Activated naive CD8-positive, alpha-beta T cell treated with anti-CD3 and anti-CD28 coated beads, Interleukin-2, amount 10 ng/mL, durations not matched to agents 7 days and 5 days (primary cell): ENCODE data around the gene RABL6. TPM values are rescaled to one million over a fixed set of nuclear protein-coding genes. Genes with fewer than 3 reads are reported as not detected.

Experiments used
- ATAC-seq: fragments of 150-1000 bp; cut with Tn5 transposase; one replicate; pipeline ENCODE4 v1.10.0; 2021; ENCODE audit warnings: low read depth, moderate library complexity
- POLR2A ChIA-PET: fragments of 350-600 bp; sonication (Branson Sonifier 250); formaldehyde crosslinking; loops from one replicate; lab custom pipeline; 2021; ENCODE audit warnings: antibody characterized with exemption; lab: Charles Lee
- DNase-seq: peaks from one replicate; pipeline ENCODE4 v3.0.0; 2021
- H3K27ac Mint-ChIP-seq: one replicate; pipeline ENCODE4 v1.8.0; 2022; ENCODE audit warnings: mild to moderate bottlenecking, mixed read lengths
- H3K27me3 Mint-ChIP-seq: one replicate; pipeline ENCODE4 v1.8.0; 2022; ENCODE audit warnings: mild to moderate bottlenecking, moderate library complexity, mixed read lengths
- H3K36me3 Mint-ChIP-seq: one replicate; pipeline ENCODE4 v1.8.0; 2021; ENCODE audit warnings: mild to moderate bottlenecking, mixed read lengths
- H3K4me1 Mint-ChIP-seq: one replicate; pipeline ENCODE4 v1.8.0; 2021; ENCODE audit warnings: mixed read lengths
- H3K4me3 Mint-ChIP-seq: one replicate; pipeline ENCODE4 v1.8.0; 2022; ENCODE audit warnings: mild to moderate bottlenecking, moderate library complexity, mixed read lengths
- H3K9me3 Mint-ChIP-seq: one replicate; pipeline ENCODE4 v1.8.0; 2021; ENCODE audit warnings: mixed read lengths
- total RNA-seq, 2 experiments: library from RNA; stranded (reverse); gene quantifications; one replicate each; pipeline ENCODE4 v1.2.3, GENCODE V29; 2021

Gene RABL6
- total RNA-seq, 2 experiments from 2014 or later, result 91.1 to 98.4 TPM

GRCh38 chr9:136824496-136825225 lies 16.9 kb downstream of the RABL6 start:
- ATAC-seq (no peak), DNase-seq (no peak)
- Mint-ChIP-seq H3K27ac (no peak overlapping the region), H3K36me3 (no peaks in the 10 kb centered on the region), H3K4me3 (no peak overlapping the region), H3K9me3 (no peaks in the 10 kb centered on the region), H3K4me1 (no peaks in the 10 kb centered on the region), H3K27me3 (no peaks in the 10 kb centered on the region)
- POLR2A ChIA-PET, result interaction anchor here (1.5 kb wide), 1 partner anchor 12 kb away, joined by 7 read pairs; no protein-coding TSS in a partner anchor

DNA sequence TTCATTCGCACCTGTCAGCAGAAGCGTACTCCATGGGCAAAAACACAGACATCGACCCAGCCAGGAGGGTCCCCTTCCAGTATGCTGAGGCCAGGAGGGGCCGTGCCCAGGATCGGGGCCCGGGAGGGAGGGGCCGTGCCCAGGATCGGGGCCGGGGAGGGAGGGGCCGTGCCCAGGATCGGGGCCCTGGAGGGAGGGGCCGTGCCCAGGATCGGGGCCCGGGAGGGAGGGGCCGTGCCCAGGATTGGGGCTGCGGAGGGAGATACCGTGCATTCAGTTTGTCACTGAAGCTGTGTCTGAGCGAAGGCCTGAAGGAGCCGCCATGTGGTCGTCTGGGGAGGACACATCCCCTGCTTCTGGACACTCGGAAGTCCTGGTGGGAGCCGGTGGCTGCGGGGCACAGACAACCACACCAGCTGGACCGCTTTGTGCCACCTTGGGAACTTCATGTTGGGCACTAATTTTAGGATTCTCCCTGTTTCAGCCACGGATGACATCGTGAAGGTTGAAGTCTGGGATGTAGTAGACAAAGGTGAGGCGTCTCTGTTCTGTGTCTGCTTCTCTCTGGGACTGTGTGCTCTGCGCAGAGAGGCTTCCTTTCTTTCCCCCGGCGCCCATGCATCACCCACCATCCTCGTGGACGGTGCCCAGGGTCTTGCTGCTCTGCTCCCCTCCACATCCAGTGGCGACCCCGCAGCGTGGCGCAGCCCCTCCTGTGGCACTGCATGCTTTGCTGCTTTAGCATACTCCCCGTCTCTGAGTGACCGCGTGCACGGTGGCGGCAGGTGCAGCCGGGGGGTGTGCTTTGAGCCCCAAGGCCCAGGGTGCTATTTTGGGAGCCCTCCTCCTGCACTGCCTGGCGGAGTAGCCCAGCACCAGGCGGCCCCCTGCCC lies 17.8 kb downstream of the RABL6 start:
- no peaks in the 10 kb centered on the region for H3K9me3 Mint-ChIP-seq
- no peaks in the 10 kb centered on the region for H3K27me3 Mint-ChIP-seq
- no peaks in the 10 kb centered on the region for H3K36me3 Mint-ChIP-seq
- ATAC-seq (no peak), DNase-seq (no peak)
- no peak overlapping the region for H3K4me3 Mint-ChIP-seq
- no peaks in the 10 kb centered on the region for H3K4me1 Mint-ChIP-seq
- POLR2A ChIA-PET, result interaction anchor here (1.5 kb wide), 1 partner anchor 13 kb away, joined by 7 read pairs; no protein-coding TSS in a partner anchor
- H3K27ac Mint-ChIP-seq, result no peak overlapping the region

GRCh38 chr9:136826188-136826541 lies 18.4 kb downstream of the RABL6 start:
- Mint-ChIP-seq H3K27me3 (no peaks in the 10 kb centered on the region), H3K4me3 (no peak overlapping the region), H3K36me3 (no peaks in the 10 kb centered on the region), H3K9me3 (no peaks in the 10 kb centered on the region), H3K27ac (no peak overlapping the region), H3K4me1 (no peaks in the 10 kb centered on the region)
- ATAC-seq (no peak), DNase-seq (no peak)
- POLR2A ChIA-PET, result no interaction called here

- DNase-seq, result no peak
- Mint-ChIP-seq H3K36me3 (no peaks in the 10 kb centered on the region), H3K27me3 (no peaks in the 10 kb centered on the region), H3K4me3 (no peak overlapping the region), H3K9me3 (no peaks in the 10 kb centered on the region), H3K27ac (no peak overlapping the region), H3K4me1 (no peaks in the 10 kb centered on the region)
- ATAC-seq, result no peak
- POLR2A ChIA-PET, result no interaction called here
Observed at GRCh38 chr9:136826703-136827582, 19.2 kb downstream of the RABL6 start.

DNA sequence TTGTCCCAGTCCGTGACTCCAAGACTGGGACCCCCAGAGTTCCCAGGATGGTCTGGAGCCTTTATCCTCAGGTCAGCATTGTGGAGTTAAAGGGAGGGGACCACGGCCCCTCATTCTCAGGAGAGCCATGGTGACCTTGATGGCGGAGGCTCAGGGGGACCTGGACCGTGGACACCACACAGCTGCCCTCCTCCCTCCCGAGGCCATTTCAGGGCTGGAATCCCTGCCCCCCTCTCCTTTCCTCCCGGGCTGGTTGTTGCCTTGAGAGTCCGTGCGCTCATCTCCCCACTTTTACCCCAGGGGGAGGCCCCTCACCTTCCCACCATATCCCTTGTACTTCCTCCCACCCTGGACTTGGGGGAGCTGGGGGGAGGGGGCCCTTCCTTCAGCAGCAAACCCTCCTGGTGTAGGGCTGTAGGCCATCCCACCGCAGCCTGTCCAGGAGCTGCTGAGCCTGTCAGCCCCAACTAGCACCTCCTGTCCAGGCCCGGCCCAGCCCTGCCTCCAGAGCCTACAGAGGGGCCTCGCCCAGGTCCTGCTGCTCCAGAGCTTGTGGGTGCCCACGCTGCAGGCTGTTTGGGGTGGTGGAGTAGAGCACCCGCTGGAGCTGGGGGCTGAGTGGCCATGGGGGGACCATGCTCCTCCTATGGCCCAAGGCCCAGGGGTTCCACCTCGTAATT lies 20.2 kb downstream of the RABL6 start:
- no peak for ATAC-seq
- DNase-seq, result no peak
- Mint-ChIP-seq H3K4me3 (no peak overlapping the region), H3K27ac (no peak overlapping the region), H3K27me3 (no peaks in the 10 kb centered on the region), H3K36me3 (no peaks in the 10 kb centered on the region), H3K4me1 (no peaks in the 10 kb centered on the region), H3K9me3 (no peaks in the 10 kb centered on the region)
- POLR2A ChIA-PET, result no interaction called here

DNA sequence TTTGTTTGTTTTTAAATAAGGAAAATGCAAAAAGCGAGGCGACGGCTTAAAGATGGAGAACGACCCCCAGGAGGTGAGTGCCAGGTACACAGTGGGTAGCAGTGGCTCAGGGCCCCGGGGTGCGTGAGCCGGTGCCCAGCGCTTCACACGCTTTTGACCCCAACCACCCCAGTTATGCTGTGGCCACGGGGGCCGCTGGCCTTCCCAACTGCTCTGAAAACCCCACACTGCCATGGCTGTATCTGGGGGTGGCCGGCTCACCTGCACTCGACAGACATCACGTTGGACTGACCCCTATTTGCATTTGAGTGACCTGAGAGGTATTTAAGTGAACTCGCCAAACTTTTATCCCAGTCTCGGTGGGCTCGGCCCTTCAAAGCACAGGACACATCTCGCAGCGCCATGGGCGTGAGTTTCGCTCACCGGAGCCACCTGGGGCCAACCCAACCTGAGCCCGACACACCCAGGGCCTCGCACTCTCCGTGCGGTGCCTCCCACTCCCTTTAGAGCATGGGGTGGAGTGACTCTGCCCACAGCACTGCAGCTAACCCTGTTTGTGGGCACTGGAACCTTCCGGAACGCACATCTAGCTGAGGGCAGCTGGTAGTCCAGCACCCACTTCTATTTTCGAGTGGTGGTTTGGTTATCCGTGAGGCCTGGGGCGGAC lies 20.9 kb downstream of the RABL6 start:
- H3K27me3 Mint-ChIP-seq, result no peaks in the 10 kb centered on the region
- ATAC-seq (no peak), DNase-seq (no peak)
- H3K9me3 Mint-ChIP-seq, result no peaks in the 10 kb centered on the region
- H3K36me3 Mint-ChIP-seq, result no peaks in the 10 kb centered on the region
- H3K27ac Mint-ChIP-seq, result no peak overlapping the region
- no peaks in the 10 kb centered on the region for H3K4me1 Mint-ChIP-seq
- POLR2A ChIA-PET, result no interaction called here
- no peak overlapping the region for H3K4me3 Mint-ChIP-seq

DNA sequence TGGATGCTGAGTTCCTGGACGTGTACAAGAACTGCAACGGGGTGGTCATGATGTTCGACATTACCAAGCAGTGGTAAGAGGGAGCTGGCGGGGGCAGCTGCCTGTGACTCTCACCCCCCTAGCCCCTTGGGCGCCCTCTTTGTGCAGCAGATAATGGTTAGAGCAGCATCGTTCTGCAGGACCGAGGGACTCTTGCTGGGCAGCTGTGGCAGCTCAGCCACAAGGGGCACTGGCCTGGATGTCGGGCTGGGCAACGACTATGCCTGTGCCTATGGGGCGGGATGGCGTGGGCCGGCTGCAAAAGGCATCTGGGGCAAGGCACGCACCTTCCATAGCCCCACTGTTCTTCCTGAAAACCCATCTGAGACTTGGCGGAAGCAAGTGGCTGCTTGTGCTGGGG lies 21.7 kb downstream of the RABL6 start:
- Mint-ChIP-seq H3K9me3 (no peaks in the 10 kb centered on the region), H3K27ac (no peak overlapping the region), H3K27me3 (no peaks in the 10 kb centered on the region), H3K36me3 (no peaks in the 10 kb centered on the region), H3K4me3 (no peak overlapping the region), H3K4me1 (no peaks in the 10 kb centered on the region)
- DNase-seq, result no peak
- POLR2A ChIA-PET, result no interaction called here
- no peak for ATAC-seq

DNA sequence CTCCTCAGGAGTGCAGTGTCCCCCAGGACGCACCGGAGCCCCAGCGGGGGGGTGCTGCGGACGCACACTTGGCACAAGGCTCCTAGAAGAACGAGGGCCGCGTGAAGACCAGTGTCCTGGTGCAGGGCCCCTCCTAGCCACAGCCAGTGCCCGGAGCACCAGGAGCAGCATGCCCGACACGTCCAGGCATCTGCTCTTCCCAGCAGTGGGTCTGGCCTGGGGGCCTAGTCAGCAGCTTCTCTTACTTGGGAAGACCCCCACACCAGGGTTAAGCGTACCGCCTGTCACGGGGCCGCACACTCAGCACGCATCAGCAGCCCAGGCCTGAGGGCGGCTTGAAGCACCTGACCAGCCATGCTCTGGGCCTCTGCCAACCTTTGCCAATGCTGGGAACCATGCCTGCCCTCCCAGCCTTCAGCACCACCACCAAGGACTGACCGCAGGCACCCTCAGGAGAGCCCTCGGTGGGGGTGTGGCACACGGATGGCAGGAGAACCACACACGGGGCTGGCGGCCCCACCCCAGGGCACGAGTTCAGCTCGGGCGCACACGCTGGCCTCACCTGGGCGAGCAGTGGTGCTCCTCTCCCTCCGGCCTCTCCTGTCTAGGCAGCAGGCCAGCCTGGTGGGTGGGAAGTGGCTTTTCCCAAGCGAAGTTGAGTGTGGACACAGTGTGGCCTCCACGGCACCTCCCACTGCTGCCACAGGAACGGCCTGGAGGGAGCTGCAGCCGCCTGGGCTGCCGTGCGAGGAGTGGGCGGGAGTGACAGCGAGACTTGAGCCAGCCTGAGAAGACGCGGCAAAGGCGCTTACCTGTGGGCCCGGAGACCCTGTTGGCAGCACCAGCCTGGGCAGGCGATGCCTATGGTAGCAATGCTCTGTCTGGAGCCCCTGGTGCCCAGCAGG lies 22.5 kb downstream of the RABL6 start:
- Mint-ChIP-seq H3K4me1 (no peaks in the 10 kb centered on the region), H3K9me3 (no peaks in the 10 kb centered on the region), H3K4me3 (no peak overlapping the region), H3K27me3 (no peaks in the 10 kb centered on the region), H3K36me3 (no peaks in the 10 kb centered on the region), H3K27ac (no peak overlapping the region)
- DNase-seq (no peak), ATAC-seq (no peak)
- POLR2A ChIA-PET, result no interaction called here

DNA sequence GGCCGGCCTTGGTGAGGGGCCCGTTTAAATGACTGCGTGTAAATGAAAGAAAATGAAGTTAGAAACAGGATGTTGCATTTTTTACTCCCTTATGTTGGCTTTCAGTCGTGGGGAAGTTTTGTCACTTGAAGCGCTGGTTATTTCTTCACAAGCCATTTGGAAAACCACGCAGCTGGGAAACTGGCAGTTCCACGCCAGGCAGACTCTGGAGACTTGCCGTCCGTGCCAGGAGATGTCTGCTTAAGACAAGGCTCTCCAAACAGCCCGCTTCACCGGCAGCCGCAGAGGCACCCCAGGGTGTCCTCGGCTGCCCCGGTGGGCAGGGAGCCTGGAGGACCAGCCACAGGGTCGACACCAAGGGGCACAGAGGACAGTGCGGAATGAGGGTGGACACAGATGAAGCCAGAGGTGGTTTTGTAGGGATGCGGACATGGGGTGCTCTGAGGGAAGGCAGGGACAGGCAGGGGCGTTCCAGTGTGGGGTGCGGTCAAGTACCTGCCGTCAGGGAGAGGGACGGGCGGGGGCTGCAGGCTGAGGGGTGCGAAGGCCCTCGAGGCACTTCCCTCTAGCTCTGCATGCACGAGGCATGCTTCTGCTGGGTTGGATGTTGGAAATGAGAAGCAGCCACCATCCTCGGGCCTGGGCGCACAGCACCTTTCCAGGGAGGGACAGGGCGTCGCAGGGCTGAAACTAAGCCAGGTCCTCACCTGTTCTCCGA lies 23.4 kb downstream of the RABL6 start:
- DNase-seq, result no peak
- no peaks in the 10 kb centered on the region for H3K4me1 Mint-ChIP-seq
- no peak overlapping the region for H3K27ac Mint-ChIP-seq
- no peaks in the 10 kb centered on the region for H3K9me3 Mint-ChIP-seq
- H3K4me3 Mint-ChIP-seq, result no peak overlapping the region
- no peaks in the 10 kb centered on the region for H3K36me3 Mint-ChIP-seq
- no peak for ATAC-seq
- POLR2A ChIA-PET, result interaction anchor here (0.6 kb wide), 1 partner anchor 14 kb away, joined by 3 read pairs; no protein-coding TSS in a partner anchor
- H3K27me3 Mint-ChIP-seq, result no peaks in the 10 kb centered on the region

DNA sequence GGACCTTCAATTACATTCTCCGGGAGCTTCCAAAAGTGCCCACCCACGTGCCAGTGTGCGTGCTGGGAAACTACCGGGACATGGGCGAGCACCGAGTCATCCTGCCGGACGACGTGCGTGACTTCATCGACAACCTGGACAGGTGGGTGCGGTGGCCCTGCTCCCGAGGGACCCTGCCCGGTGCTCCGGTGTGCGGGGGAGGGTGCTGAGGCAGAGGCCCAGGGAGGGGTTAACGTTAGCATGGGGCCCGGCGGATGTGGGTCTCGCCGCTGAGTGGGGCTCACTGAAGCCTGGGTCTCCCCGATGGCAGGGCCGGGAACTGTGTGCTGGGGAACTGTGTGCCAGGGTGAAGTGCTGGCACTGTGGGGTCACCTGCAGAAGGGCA lies 24.0 kb downstream of the RABL6 start:
- Mint-ChIP-seq H3K4me1 (no peaks in the 10 kb centered on the region), H3K36me3 (no peaks in the 10 kb centered on the region), H3K9me3 (no peaks in the 10 kb centered on the region), H3K27me3 (no peaks in the 10 kb centered on the region), H3K27ac (no peak overlapping the region), H3K4me3 (no peak overlapping the region)
- DNase-seq (no peak), ATAC-seq (no peak)
- POLR2A ChIA-PET, result interaction anchor here (0.6 kb wide), 1 partner anchor 14 kb away, joined by 3 read pairs; no protein-coding TSS in a partner anchor

DNA sequence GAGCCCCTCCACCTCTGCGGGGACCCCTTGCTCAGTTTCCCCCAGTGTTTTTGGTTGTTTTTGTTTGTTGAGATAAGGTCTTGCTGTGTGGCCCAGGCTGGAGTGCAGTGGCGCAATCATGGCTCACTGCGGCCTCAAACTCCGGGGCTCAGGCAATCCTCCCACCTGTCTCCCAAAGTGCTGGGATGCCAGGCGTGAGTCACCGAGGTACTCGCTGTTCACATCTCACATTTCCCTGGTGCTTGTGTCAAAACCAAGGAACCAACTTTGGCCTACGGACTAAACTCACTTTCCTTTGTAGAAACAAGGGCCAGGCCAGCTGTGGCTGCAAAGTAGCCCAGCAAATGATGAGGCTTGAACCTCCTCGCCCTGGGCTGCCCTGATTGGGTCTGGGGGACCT lies 24.8 kb downstream of the RABL6 start:
- ATAC-seq (no peak), DNase-seq (no peak)
- Mint-ChIP-seq H3K36me3 (no peaks in the 10 kb centered on the region), H3K27me3 (no peaks in the 10 kb centered on the region), H3K9me3 (no peaks in the 10 kb centered on the region), H3K4me3 (no peak overlapping the region), H3K27ac (no peak overlapping the region), H3K4me1 (no peaks in the 10 kb centered on the region)
- POLR2A ChIA-PET, result no interaction called here
